Thyroid gland (tissue), 4 donors: ENCODE results near the gene CRACR2B. TPM values are rescaled to one million over a fixed set of nuclear protein-coding genes. Genes with fewer than 3 reads are reported as not detected.

Experiments
- DNase-seq, 2 donors: peaks; one replicate each; pipeline ENCODE4 v3.0.0-alpha.2; 2019
- H3K27ac ChIP-seq, 3 donors: fragments of 200-600 bp; sonication (generic); 1 replicate in 2 of 3; 2 replicates in 1 of 3; pipeline ENCODE4 v1.5.1; 2016 to 2019; ENCODE audit warnings: mild to moderate bottlenecking in 1 of 3, moderate library complexity in 1 of 3
- H3K27me3 ChIP-seq: fragments of 200-600 bp; sonication (generic); one replicate; pipeline ENCODE4 v1.5.1; 2019
- H3K36me3 ChIP-seq, 2 donors: fragments of 200-600 bp; sonication (generic); one replicate each; pipeline ENCODE4 v1.5.1; 2016 to 2019
- H3K4me1 ChIP-seq, 2 donors: fragments of 200-600 bp; sonication (generic); one replicate each; pipeline ENCODE4 v1.5.1; 2017 to 2019
- H3K4me3 ChIP-seq, 3 donors: fragments of 200-600 bp; sonication (generic); replicated peaks in 1 of 3; 1 replicate in 2 of 3; 2 replicates in 1 of 3; pipeline ENCODE4 v1.5.1; 2016; ENCODE audit warnings: mild to moderate bottlenecking in 1 of 3
- H3K9me3 ChIP-seq: fragments of 200-600 bp; sonication (generic); one replicate; pipeline ENCODE4 v1.5.1; 2017
- CTCF ChIP-seq, 6 experiments: fragments of 200-600 bp in 3 of 6; fragments of 450-650 bp in 3 of 6; sonication (generic) in 3 of 6; IDR thresholded peaks; one replicate each; pipeline ENCODE4 v1.5.1; 2016 to 2019; ENCODE audit warnings: antibody characterized with exemption in 6 of 6, mild to moderate bottlenecking in 2 of 6, inconsistent platforms in 1 of 6, moderate library complexity in 1 of 6
- POLR2A ChIP-seq, 2 donors: fragments of 450-650 bp; IDR thresholded peaks; one replicate each; pipeline ENCODE4 v1.6.1; 2017; ENCODE audit warnings: antibody characterized with exemption in 2 of 2, mild to moderate bottlenecking in 2 of 2, moderate library complexity in 1 of 2
- WGBS, 2 donors: methylation state at CpG; one replicate each; pipeline ENCODE4 v1.1.5; 2017; 5-methylcytosine and 5-hydroxymethylcytosine counted together
- intact Hi-C: fragments of 100-400 bp; cut with DNase I; formaldehyde crosslinking; loops from one replicate; pipeline ENCODE4 v1.15.1; 2023
- total RNA-seq, 4 donors: library from RNA; depleted of rRNA; stranded (reverse); fragments of >200 nt; gene quantifications; one replicate each; pipeline ENCODE4 v1.2.3, GENCODE V29; 2016

The CRACR2B gene
- 10 to 100 TPM in 2 of 4 donors, 1 to 10 TPM in 2; 4.1 to 21.2 (median 12.3) TPM for total RNA-seq

- DNase-seq: no peak
- H3K9me3 ChIP-seq: no peaks in the 10 kb centered on the region
- intact Hi-C loops: loop anchor here (10.0 kb wide), 1 partner anchor 87 kb away; the partner anchor contains the start of gene CHID1
- WGBS, 2 donors: 54 to 67% methylated on average over 5 of the region's 5 CpGs
- H3K27me3 ChIP-seq: no peaks in the 10 kb centered on the region
- H3K27ac ChIP-seq: peak within 1 kb of the TSS in 2 of 3 donors; percentile 49 to 56
- peaks cover 51 to 59% of the 10 kb centered on the region in 2 donors for H3K4me1 ChIP-seq
- H3K36me3 ChIP-seq: peaks cover 24 to 27% of the 10 kb centered on the region in 2 donors
- peak within 1 kb of the TSS in 1 of 3 donors; percentile 36 for H3K4me3 ChIP-seq
- TF ChIP-seq CTCF (IDR thresholded peaks at IDR 0.05): no peak
- no peak for TF ChIP-seq POLR2A (IDR thresholded peaks at IDR 0.05)
These were observed at the start of gene CRACR2B for GRCh38 chr11:827897-828192. Gene CRACR2B, plus strand, starts transcription at chr11:827919. Its CDS starts 689 bp downstream, at chr11:828608.

- Histone ChIP-seq H3K4me1 (peaks cover 6 to 24% of the 10 kb centered on the region in 2 donors), H3K27ac (no peak overlapping the region), H3K9me3 (no peaks in the 10 kb centered on the region), H3K4me3 (no peak overlapping the region), H3K36me3 (no peaks in the 10 kb centered on the region), H3K27me3 (no peaks in the 10 kb centered on the region)
- no peak for TF ChIP-seq POLR2A (IDR thresholded peaks at IDR 0.05)
- no peak for TF ChIP-seq CTCF (IDR thresholded peaks at IDR 0.05)
- DNase-seq: no peak
- 94 to 97% methylated on average over 15 to 21 of the region's 23 CpGs for WGBS, 2 donors
- intact Hi-C loops: no loop called here
These were observed 48.5 kb upstream of the CRACR2B start for GRCh38 chr11:778976-779954.

GRCh38 chr11:779955-780532, 47.7 kb upstream of the CRACR2B start:
- TF ChIP-seq CTCF (IDR thresholded peaks at IDR 0.05): no peak
- TF ChIP-seq POLR2A (IDR thresholded peaks at IDR 0.05): no peak
- 91 to 98% methylated on average over 11 to 15 of the region's 16 CpGs for WGBS, 2 donors
- peaks cover 6 to 24% of the 10 kb centered on the region in 2 donors for H3K4me1 ChIP-seq

GRCh38 chr11:782264-783174, 45.2 kb upstream of the CRACR2B start:
- H3K36me3 ChIP-seq: no peaks in the 10 kb centered on the region
- DNase-seq: no peak
- no peaks in the 10 kb centered on the region for H3K9me3 ChIP-seq
- no peak overlapping the region for H3K4me3 ChIP-seq
- H3K4me1 ChIP-seq: peaks cover 0 to 17% of the 10 kb centered on the region in 2 donors
- TF ChIP-seq POLR2A (IDR thresholded peaks at IDR 0.05): no peak
- no peak for TF ChIP-seq CTCF (IDR thresholded peaks at IDR 0.05)
- H3K27ac ChIP-seq: no peak overlapping the region
- no peaks in the 10 kb centered on the region for H3K27me3 ChIP-seq
- WGBS, 2 donors: 72 to 86% methylated on average over 24 to 27 of the region's 36 CpGs
- intact Hi-C loops: no loop called here

More at GRCh38 chr11:779955-780532, 47.7 kb upstream of the CRACR2B start:
- Histone ChIP-seq H3K27ac (no peak overlapping the region), H3K4me3 (no peak overlapping the region), H3K9me3 (no peaks in the 10 kb centered on the region), H3K36me3 (no peaks in the 10 kb centered on the region), H3K27me3 (no peaks in the 10 kb centered on the region)
- intact Hi-C loops: no loop called here
- no peak for DNase-seq
